NAMALWA (cell line): Measurements from ENCODE around the gene CCDC88A.

Experiments used
- DNase-seq: peaks from one replicate; pipeline ENCODE4 v3.0.0-alpha.2; 2015; ENCODE audit warnings: low spot score

Gene CCDC88A

GRCh38 chr2:55422876-55423665 lies 3.4 kb upstream of the CCDC88A start:
- no peak for DNase-seq

GRCh38 chr2:55421326-55421725 lies 1.7 kb upstream of the CCDC88A start:
- DNase-seq, result no peak

- peak; percentile 82 for DNase-seq
Observed at GRCh38 chr2:55420871-55421270, 1.2 kb upstream of the CCDC88A start.

- no peak for DNase-seq
Observed at GRCh38 chr2:55420439-55420725, 726 bp upstream of the CCDC88A start.

- DNase-seq, result peak; percentile 67
Observed at GRCh38 chr2:55419233-55419678, 400 bp downstream of the CCDC88A start.

- peak; percentile 53 for DNase-seq
Observed at GRCh38 chr2:55418512-55419232, 984 bp downstream of the CCDC88A start.

- peak; percentile 31 for DNase-seq
Observed at GRCh38 chr2:55418072-55418471, 1.6 kb downstream of the CCDC88A start.

GRCh38 chr2:55416786-55417568 lies 2.7 kb downstream of the CCDC88A start:
- DNase-seq, result no peak

GRCh38 chr2:55415300-55415699 lies 4.4 kb downstream of the CCDC88A start:
- no peak for DNase-seq

GRCh38 chr2:55408918-55409868 lies 10.5 kb downstream of the CCDC88A start:
- DNase-seq, result no peak

GRCh38 chr2:55408098-55408882 lies 11.4 kb downstream of the CCDC88A start:
- no peak for DNase-seq

- DNase-seq, result no peak
Observed at GRCh38 chr2:55405116-55405515, 14.5 kb downstream of the CCDC88A start.

GRCh38 chr2:55403256-55403998 lies 16.2 kb downstream of the CCDC88A start:
- no peak for DNase-seq

GRCh38 chr2:55401124-55401523 lies 18.5 kb downstream of the CCDC88A start:
- DNase-seq, result no peak

GRCh38 chr2:55400332-55400731 lies 19.3 kb downstream of the CCDC88A start:
- DNase-seq, result no peak

GRCh38 chr2:55399815-55400214 lies 19.8 kb downstream of the CCDC88A start:
- no peak for DNase-seq

- DNase-seq, result no peak
Observed at GRCh38 chr2:55395724-55396605, 23.7 kb downstream of the CCDC88A start.

GRCh38 chr2:55391615-55392242 lies 27.9 kb downstream of the CCDC88A start:
- DNase-seq, result no peak

GRCh38 chr2:55391155-55391554 lies 28.5 kb downstream of the CCDC88A start:
- no peak for DNase-seq
